ENCODE data around the gene SLC45A1. TPM values are rescaled to one million over a fixed set of nuclear protein-coding genes. Genes with fewer than 3 reads are reported as not detected.

SLC45A1 gene
- total RNA-seq, 2 experiments from 2014 or later: 0.12 to 0.28 TPM

DNA sequence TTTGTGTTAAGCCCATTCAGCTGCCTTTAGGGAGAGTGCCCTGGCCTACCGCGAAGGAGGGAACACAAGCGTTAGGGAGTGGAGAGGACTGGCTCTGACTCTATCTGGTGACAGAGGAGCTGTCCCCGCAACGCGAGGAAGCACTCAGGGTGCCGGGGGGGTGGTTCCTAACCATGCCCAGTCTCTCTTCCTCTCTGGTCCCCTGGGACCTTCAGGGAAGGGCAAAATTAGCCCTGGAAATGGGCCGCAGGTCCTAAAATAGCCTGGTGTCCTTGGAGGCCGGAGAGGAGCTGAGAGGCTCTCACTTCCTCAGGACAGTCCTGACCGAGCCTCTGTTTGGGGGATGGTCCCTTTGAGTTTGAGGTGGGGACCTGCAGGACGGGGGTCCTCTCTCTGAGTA is 5.8 kb downstream of the SLC45A1 start:
- Mint-ChIP-seq H3K27ac (no peak overlapping the region), H3K4me1 (peaks cover 1% of the 10 kb centered on the region), H3K4me3 (no peak overlapping the region), H3K9me3 (peaks cover 2% of the 10 kb centered on the region), H3K36me3 (no peaks in the 10 kb centered on the region), H3K27me3 (peaks cover 1% of the 10 kb centered on the region)
- no peak for DNase-seq

DNA sequence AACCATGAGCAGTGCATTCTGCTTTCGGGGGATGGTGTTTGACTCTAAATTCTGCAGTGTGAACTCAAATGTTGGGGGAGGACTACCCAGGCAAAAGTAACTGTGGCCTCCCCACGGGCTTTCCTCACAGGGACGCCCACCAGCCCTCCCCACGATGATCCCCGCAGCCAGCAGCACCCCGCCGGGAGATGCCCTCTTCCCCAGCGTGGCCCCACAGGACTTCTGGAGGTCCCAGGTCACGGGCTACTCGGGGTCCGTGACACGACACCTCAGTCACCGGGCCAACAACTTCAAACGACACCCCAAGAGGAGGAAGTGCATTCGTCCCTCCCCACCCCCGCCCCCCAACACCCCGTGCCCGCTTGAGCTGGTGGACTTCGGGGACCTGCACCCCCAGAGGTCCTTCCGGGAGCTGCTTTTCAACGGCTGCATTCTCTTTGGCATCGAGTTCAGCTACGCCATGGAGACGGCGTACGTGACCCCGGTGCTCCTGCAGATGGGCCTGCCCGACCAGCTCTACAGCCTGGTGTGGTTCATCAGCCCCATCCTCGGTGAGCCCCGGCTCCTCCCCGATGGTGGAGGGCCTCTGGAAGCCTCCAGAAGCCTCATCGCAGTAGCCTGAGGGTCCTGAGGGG is 6.4 kb downstream of the SLC45A1 start:
- no peak for DNase-seq
- Mint-ChIP-seq H3K4me1 (no peaks in the 10 kb centered on the region), H3K27ac (no peak overlapping the region), H3K36me3 (no peaks in the 10 kb centered on the region), H3K27me3 (no peaks in the 10 kb centered on the region), H3K4me3 (no peak overlapping the region), H3K9me3 (peaks cover 2% of the 10 kb centered on the region)

- Mint-ChIP-seq H3K4me1 (no peaks in the 10 kb centered on the region), H3K27ac (no peak overlapping the region), H3K36me3 (no peaks in the 10 kb centered on the region), H3K9me3 (peaks cover 2% of the 10 kb centered on the region), H3K27me3 (no peaks in the 10 kb centered on the region), H3K4me3 (no peak overlapping the region)
- DNase-seq: no peak
Observed at GRCh38 chr1:8325771-8326170, 7.9 kb downstream of the SLC45A1 start.

DNA sequence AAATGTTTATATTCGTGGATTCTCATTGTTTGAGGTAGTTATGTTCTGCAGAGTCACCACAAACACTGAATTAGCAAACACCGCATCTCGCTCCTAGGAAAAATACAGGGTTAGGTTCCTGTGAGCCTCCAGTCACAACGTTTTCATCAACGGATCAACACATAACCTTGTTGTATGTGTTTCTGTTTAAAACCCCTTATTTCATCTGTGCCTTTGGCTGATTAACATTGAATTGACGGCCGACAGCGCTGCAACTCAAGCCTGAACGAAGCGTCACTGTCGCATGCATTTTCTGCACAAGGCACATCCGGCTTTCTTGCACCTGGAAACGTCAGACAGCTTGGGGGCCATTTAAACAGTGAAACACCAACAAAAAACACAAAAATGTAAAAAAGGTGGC is 8.4 kb downstream of the SLC45A1 start:
- peaks cover 2% of the 10 kb centered on the region for H3K9me3 Mint-ChIP-seq
- no peaks in the 10 kb centered on the region for H3K4me1 Mint-ChIP-seq
- H3K27ac Mint-ChIP-seq: no peak overlapping the region
- no peaks in the 10 kb centered on the region for H3K36me3 Mint-ChIP-seq
- DNase-seq: no peak
- no peaks in the 10 kb centered on the region for H3K27me3 Mint-ChIP-seq
- H3K4me3 Mint-ChIP-seq: no peak overlapping the region

- H3K4me3 Mint-ChIP-seq: no peak overlapping the region
- no peak overlapping the region for H3K27ac Mint-ChIP-seq
- H3K9me3 Mint-ChIP-seq: no peaks in the 10 kb centered on the region
- no peaks in the 10 kb centered on the region for H3K36me3 Mint-ChIP-seq
- no peaks in the 10 kb centered on the region for H3K27me3 Mint-ChIP-seq
- no peaks in the 10 kb centered on the region for H3K4me1 Mint-ChIP-seq
- DNase-seq: no peak
Observed at GRCh38 chr1:8328271-8328670, 10.4 kb downstream of the SLC45A1 start.

DNA sequence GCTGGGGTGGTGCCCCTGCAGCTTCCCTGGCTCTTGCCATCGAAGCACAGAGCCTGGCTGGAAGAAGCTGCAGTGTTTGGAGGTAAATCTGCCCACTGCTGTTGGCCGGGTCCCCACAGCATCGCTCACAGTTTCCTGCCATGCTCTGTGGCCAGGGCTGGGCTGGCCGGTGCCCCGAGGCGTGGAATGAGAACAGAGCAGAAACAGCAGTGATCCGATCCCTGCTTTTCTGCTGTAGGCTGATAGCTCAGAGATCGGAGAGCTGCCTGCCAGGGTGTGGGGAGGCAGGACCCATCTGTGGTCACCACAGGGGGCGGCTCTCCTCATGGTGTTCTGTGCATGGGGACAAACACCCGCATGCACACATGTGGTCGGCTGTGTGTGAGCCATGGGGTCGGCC is 11.5 kb downstream of the SLC45A1 start:
- Mint-ChIP-seq H3K9me3 (no peaks in the 10 kb centered on the region), H3K4me1 (no peaks in the 10 kb centered on the region), H3K4me3 (no peak overlapping the region), H3K36me3 (no peaks in the 10 kb centered on the region), H3K27me3 (no peaks in the 10 kb centered on the region), H3K27ac (no peak overlapping the region)
- DNase-seq: no peak

DNA sequence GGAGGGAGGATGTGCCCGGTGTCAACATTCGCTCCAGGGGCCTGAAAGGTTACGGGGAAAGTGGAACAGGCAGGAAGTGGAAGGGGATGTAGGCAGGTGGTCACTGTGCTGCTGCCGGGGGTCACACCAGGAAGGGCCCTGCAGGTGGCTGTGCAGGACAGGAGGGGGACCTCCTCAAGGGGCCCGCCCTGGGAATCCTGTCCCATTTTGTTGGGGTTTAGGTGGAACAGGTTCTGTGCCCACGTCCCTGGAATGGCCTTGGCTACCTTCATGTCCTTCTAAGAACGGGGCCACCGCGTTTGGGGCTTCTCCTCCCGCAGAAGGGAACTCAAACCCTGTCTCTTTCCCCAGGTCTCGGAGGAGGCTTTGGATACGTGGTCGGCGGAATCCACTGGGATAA is 11.9 kb downstream of the SLC45A1 start:
- no peak for DNase-seq
- H3K4me1 Mint-ChIP-seq: no peaks in the 10 kb centered on the region
- no peaks in the 10 kb centered on the region for H3K27me3 Mint-ChIP-seq
- no peaks in the 10 kb centered on the region for H3K9me3 Mint-ChIP-seq
- no peak overlapping the region for H3K4me3 Mint-ChIP-seq
- no peaks in the 10 kb centered on the region for H3K36me3 Mint-ChIP-seq
- no peak overlapping the region for H3K27ac Mint-ChIP-seq

- no peak for DNase-seq
- no peaks in the 10 kb centered on the region for H3K9me3 Mint-ChIP-seq
- H3K4me3 Mint-ChIP-seq: no peak overlapping the region
- no peaks in the 10 kb centered on the region for H3K4me1 Mint-ChIP-seq
- H3K36me3 Mint-ChIP-seq: no peaks in the 10 kb centered on the region
- no peaks in the 10 kb centered on the region for H3K27me3 Mint-ChIP-seq
- no peak overlapping the region for H3K27ac Mint-ChIP-seq
Observed at GRCh38 chr1:8330271-8331125, 12.6 kb downstream of the SLC45A1 start.

DNA sequence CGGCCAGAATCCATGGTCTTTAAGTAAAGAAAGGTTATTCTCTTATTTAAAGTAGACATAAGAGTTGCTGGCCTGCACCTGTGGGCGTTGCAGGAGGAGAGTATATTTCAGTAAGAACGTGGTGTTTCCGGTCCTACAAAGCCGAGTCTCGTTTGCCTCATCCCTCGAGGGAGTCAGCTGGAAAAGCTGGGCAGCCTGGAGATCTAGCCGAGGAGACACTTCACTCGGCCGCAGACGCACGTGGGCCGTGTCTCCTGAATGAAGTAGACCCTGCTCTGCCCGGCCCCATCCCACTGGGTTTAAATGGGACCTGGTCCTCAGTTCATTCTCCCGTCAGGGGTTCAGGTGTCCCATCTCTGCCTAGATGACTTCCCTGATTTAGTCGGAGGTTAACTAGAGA is 14.9 kb downstream of the SLC45A1 start:
- H3K4me1 Mint-ChIP-seq: no peaks in the 10 kb centered on the region
- peaks cover 2% of the 10 kb centered on the region for H3K36me3 Mint-ChIP-seq
- no peak for DNase-seq
- H3K27me3 Mint-ChIP-seq: no peaks in the 10 kb centered on the region
- peaks cover 5% of the 10 kb centered on the region for H3K9me3 Mint-ChIP-seq
- H3K27ac Mint-ChIP-seq: no peak overlapping the region
- H3K4me3 Mint-ChIP-seq: no peak overlapping the region

DNA sequence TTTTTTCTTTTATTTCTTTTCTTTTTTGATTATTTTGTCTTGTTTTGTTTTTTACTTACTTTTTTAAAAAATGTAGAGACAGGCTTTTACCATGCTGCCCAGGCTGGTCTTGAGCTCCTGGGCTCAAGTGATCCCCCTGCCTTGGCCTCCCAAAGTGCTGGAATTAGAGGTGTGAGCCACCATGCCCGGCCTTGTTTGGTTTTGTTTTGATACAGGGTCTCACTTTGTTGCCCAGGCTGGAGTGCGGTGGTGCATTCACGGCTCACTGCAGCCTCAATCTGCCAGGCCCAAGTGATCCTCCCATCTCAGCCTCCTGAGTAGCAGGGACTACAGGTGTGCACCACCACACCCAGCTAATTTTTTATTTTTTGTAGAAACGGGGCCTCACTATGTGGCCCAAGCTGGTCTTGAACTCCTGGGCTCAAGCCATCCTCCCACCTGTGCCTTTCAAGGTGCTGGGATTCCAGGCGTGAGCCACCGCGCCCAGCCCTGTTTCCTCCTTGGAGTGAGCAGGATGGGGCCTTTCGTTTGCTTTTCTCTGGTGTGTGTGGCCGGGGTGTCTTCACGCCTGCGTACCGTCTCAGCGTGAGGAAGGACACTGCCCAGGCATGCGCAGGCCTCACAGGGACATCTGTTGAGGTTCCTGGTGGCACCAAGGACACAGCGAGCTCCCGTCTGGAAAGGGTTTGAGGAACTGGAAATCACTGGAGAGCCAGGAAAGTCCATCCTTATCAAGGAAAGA is 15.5 kb downstream of the SLC45A1 start:
- Mint-ChIP-seq H3K36me3 (peaks cover 2% of the 10 kb centered on the region), H3K27me3 (no peaks in the 10 kb centered on the region), H3K4me3 (no peak overlapping the region), H3K27ac (no peak overlapping the region), H3K4me1 (no peaks in the 10 kb centered on the region), H3K9me3 (peaks cover 5% of the 10 kb centered on the region)
- DNase-seq: no peak

DNA sequence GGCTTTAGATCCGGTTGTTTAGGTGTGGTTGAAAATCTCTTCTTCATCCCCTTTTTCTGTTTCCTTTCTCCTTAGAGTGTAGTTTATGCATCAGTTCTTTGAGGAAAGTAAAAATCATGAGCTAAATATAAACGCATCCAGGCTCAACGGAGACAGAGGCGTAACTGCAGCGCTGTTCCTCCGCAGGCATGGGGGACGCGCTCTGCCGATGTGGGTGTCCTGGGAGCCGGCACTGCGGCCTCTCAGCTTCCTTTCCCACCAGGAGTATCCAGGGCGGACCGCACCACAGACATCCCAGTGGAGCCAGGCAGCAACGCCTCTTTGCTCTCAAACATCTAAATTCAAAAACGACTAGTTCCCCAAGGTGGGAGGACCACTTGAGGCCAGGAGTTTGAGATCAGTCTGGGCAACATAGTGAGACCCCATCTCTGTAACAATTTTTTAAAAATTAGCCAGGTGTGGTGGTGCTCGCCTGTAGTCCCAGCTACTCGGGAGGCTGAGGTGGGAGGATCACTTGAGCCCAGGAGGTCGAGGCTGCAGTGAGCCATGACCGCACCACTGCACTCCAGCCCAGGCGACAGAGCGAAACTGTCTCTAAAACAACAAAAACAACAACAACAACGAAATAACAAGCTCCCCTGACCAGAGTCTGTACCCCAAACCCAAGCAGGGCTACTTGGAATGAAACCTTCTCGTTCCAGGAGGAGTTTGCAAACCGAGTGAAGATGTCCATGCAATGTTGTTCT is 16.4 kb downstream of the SLC45A1 start:
- no peaks in the 10 kb centered on the region for H3K4me1 Mint-ChIP-seq
- no peak for DNase-seq
- no peaks in the 10 kb centered on the region for H3K27me3 Mint-ChIP-seq
- no peak overlapping the region for H3K4me3 Mint-ChIP-seq
- H3K36me3 Mint-ChIP-seq: peaks cover 2% of the 10 kb centered on the region
- H3K9me3 Mint-ChIP-seq: peaks cover 5% of the 10 kb centered on the region
- no peak overlapping the region for H3K27ac Mint-ChIP-seq

DNA sequence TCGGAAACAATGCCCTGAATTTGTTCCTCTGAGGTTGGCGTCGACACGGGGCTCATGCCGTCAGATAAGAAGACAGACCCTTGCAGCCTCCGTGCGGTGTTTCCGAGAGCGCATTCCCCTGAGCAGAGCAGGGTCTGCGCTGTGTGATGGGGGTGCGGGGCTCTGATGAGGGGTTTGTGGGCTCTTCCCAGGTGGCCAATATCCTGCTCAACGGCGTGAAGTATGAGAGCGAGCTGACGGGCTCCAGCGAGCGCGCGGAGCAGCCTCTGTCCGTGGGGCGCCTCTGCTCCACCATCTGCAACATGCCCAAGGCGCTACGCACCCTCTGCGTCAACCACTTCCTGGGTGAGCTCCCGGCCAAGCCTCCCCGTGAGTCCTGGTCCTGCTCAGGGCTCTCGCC is 17.3 kb downstream of the SLC45A1 start:
- H3K27ac Mint-ChIP-seq: no peak overlapping the region
- no peak for DNase-seq
- H3K36me3 Mint-ChIP-seq: peaks cover 2% of the 10 kb centered on the region
- H3K4me3 Mint-ChIP-seq: no peak overlapping the region
- H3K4me1 Mint-ChIP-seq: no peaks in the 10 kb centered on the region
- no peaks in the 10 kb centered on the region for H3K27me3 Mint-ChIP-seq
- peaks cover 5% of the 10 kb centered on the region for H3K9me3 Mint-ChIP-seq

DNA sequence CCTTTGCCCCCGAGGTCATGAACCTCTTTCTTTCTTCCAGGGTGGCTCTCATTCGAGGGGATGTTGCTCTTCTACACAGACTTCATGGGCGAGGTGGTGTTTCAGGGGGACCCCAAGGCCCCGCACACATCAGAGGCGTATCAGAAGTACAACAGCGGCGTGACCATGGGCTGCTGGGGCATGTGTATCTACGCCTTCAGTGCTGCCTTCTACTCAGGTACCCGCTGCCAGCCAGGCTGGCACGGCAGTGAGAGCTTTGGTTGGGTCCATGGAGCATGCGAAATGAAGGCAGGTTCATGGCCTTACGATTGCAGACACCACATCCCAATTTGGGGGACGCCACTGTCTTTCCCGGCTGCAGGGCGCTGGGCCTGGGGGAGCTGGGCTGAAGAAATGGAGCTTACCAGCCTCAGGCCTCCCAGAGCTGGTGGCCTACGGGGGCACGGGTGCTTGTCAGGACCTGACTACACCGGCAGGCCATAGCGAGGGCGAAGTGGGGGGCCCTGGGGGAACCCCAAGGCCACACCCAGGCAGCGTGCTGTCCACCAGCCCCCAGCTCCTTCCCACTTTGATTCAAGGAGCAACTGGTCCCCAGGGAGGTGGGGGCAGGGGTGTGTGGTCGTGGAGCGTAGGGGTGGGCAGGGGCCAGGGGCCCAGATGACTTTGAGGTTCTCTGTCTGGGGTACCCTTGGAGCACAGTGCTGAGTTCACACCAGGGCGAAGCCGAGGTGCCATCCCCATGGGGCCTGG is 20.0 kb downstream of the SLC45A1 start:
- H3K36me3 Mint-ChIP-seq: peaks cover 2% of the 10 kb centered on the region
- no peak overlapping the region for H3K27ac Mint-ChIP-seq
- no peaks in the 10 kb centered on the region for H3K27me3 Mint-ChIP-seq
- no peak for DNase-seq
- H3K4me1 Mint-ChIP-seq: no peaks in the 10 kb centered on the region
- no peak overlapping the region for H3K4me3 Mint-ChIP-seq
- peaks cover 5% of the 10 kb centered on the region for H3K9me3 Mint-ChIP-seq

GRCh38 chr1:8338526-8339202 is 20.8 kb downstream of the SLC45A1 start:
- Mint-ChIP-seq H3K27me3 (no peaks in the 10 kb centered on the region), H3K9me3 (peaks cover 5% of the 10 kb centered on the region), H3K36me3 (peaks cover 2% of the 10 kb centered on the region), H3K27ac (no peak overlapping the region), H3K4me3 (no peak overlapping the region), H3K4me1 (no peaks in the 10 kb centered on the region)
- no peak for DNase-seq
